Liver (tissue), 9 donors: ENCODE results near the gene ABLIM2. TPM values are rescaled to one million over a fixed set of nuclear protein-coding genes. Genes with fewer than 3 reads are reported as not detected.

Source experiments
- DNase-seq: peaks from one replicate; pipeline ENCODE4 v3.0.0-alpha.2; 2017; ENCODE audit warnings: low spot score
- H3K27ac ChIP-seq, 2 donors: one replicate each; pipeline ENCODE4 v1.7.0; 2013; ENCODE audit warnings: inconsistent platforms in 2 of 2, low read length in 2 of 2, control low read depth in 1 of 2, low read depth in 1 of 2, mild to moderate bottlenecking in 1 of 2
- H3K27me3 ChIP-seq, 4 donors: one replicate each; pipeline versions ENCODE4 v1.6.1 to v1.7.0; 2013; ENCODE audit warnings: low read length in 3 of 4, inconsistent platforms in 1 of 4, mild to moderate bottlenecking in 1 of 4, moderate library complexity in 1 of 4; ENCODE audit not compliant: control insufficient read depth in 4 of 4, insufficient read depth in 4 of 4
- H3K36me3 ChIP-seq, 4 donors: one replicate each; pipeline versions ENCODE4 v1.6.1 to v1.7.0; 2013; ENCODE audit warnings: low read length in 3 of 4, mild to moderate bottlenecking in 3 of 4, low read depth in 1 of 4, moderate library complexity in 1 of 4; ENCODE audit not compliant: control insufficient read depth in 4 of 4, insufficient read depth in 3 of 4
- H3K4me1 ChIP-seq, 4 donors: one replicate each; pipeline versions ENCODE4 v1.6.1 to v1.7.0; 2013; ENCODE audit warnings: low read length in 3 of 4, mild to moderate bottlenecking in 3 of 4, moderate library complexity in 1 of 4; ENCODE audit not compliant: control insufficient read depth in 4 of 4, insufficient read depth in 4 of 4
- H3K4me3 ChIP-seq, 3 donors: one replicate each; pipeline versions ENCODE4 v1.6.1 to v1.7.0; 2013; ENCODE audit warnings: low read length in 3 of 3, control low read depth in 1 of 3, low read depth in 1 of 3, mild to moderate bottlenecking in 1 of 3
- H3K9ac ChIP-seq, 2 donors: one replicate each; pipeline ENCODE4 v1.7.0; 2013; ENCODE audit warnings: low read length in 2 of 2, mild to moderate bottlenecking in 2 of 2, moderate library complexity in 2 of 2, control low read depth in 1 of 2, low read depth in 1 of 2
- H3K9me3 ChIP-seq, 4 donors: one replicate each; pipeline versions ENCODE4 v1.6.1 to v1.7.0; 2013; ENCODE audit warnings: low read length in 3 of 4; ENCODE audit not compliant: control insufficient read depth in 4 of 4
- EGR1 ChIP-seq, 2 donors: IDR thresholded peaks; 2 replicates each; pipeline ENCODE4 v1.6.1; 2016 to 2018; ENCODE audit warnings: antibody characterized with exemption in 2 of 2, low read depth in 2 of 2
- FOXA1 ChIP-seq: IDR thresholded peaks from 2 replicates; pipeline ENCODE4 v1.6.1; 2016; ENCODE audit warnings: antibody characterized with exemption
- FOXA2 ChIP-seq: IDR thresholded peaks from 2 replicates; pipeline ENCODE4 v1.6.1; 2016; ENCODE audit warnings: antibody characterized with exemption
- GABPA ChIP-seq, 2 donors: IDR thresholded peaks in 1 of 2; conservative IDR thresholded peaks in 1 of 2; 2 replicates each; pipeline ENCODE4 v1.6.1; 2016; ENCODE audit warnings: antibody characterized with exemption in 2 of 2, mild to moderate bottlenecking in 1 of 2, moderate library complexity in 1 of 2
- HNF4A ChIP-seq, 2 donors: conservative IDR thresholded peaks; 2 replicates each; pipeline ENCODE4 v1.6.1; 2016; ENCODE audit warnings: antibody characterized with exemption in 2 of 2, mild to moderate bottlenecking in 2 of 2
- JUND ChIP-seq, 2 donors: IDR thresholded peaks; 2 replicates each; pipeline ENCODE4 v1.6.1; 2016; ENCODE audit warnings: antibody characterized with exemption in 2 of 2
- NR2F2 ChIP-seq: IDR thresholded peaks from 2 replicates; pipeline ENCODE4 v1.6.1; 2016; ENCODE audit warnings: antibody characterized with exemption
- RAD21 ChIP-seq, 2 donors: IDR thresholded peaks; 2 replicates each; pipeline ENCODE4 v1.6.1; 2016; ENCODE audit warnings: antibody characterized with exemption in 2 of 2, mild to moderate bottlenecking in 2 of 2
- RXRA ChIP-seq, 2 donors: IDR thresholded peaks; 2 replicates each; pipeline ENCODE4 v1.6.1; 2017 to 2018; ENCODE audit warnings: antibody characterized with exemption in 2 of 2, mild to moderate bottlenecking in 1 of 2
- SP1 ChIP-seq: IDR thresholded peaks from 2 replicates; pipeline ENCODE4 v1.6.1; 2018; ENCODE audit warnings: antibody characterized with exemption, mild to moderate bottlenecking
- TAF1 ChIP-seq: conservative IDR thresholded peaks from 2 replicates; pipeline ENCODE4 v1.6.1; 2016; ENCODE audit warnings: antibody characterized with exemption, mild to moderate bottlenecking
- YY1 ChIP-seq: IDR thresholded peaks from 2 replicates; pipeline ENCODE4 v1.6.1; 2016; ENCODE audit warnings: antibody characterized with exemption, mild to moderate bottlenecking
- WGBS: extraction: QIAGEN DNeasy Blood & Tissue Kit; methylation state at CpG from one replicate; pipeline ENCODE4 v1.1.7; 2013; 5-methylcytosine and 5-hydroxymethylcytosine counted together
- polyA plus RNA-seq, 2 donors: library from polyadenylated mRNA; stranded (reverse) in 1 of 2; unstranded in 1 of 2; fragments of 200-250 nt in 1 of 2; fragments of >200 nt in 1 of 2; fragmentation: Nextera tagmentation in 1 of 2; extraction: Ambion mirVana in 1 of 2; gene quantifications; one replicate each; pipeline versions ENCODE4 v1.2.1 to v1.2.3, GENCODE V29; 2013 to 2015
- total RNA-seq, 2 donors: library from RNA; depleted of rRNA; stranded (reverse); fragments of >200 nt; gene quantifications; one replicate each; pipeline ENCODE4 v1.2.3, GENCODE V29; 2014
- TF ChIP-seq, protein P1 (sequence below): fragments of 150-350 bp; IDR thresholded peaks from 2 replicates; pipeline ENCODE4 v1.5.1; 2017; ENCODE audit warnings: improper control_type of control experiment, low read depth, low read length; ENCODE audit not compliant: missing input control
- TF ChIP-seq, protein P2 (sequence below): IDR thresholded peaks from 2 replicates; pipeline ENCODE4 v1.6.1; 2016; ENCODE audit warnings: antibody characterized with exemption
- TF ChIP-seq, protein P3 (sequence below): IDR thresholded peaks from 2 replicates; pipeline ENCODE4 v1.6.1; 2016; ENCODE audit warnings: antibody characterized with exemption
- donor health status: healthy.
- donor health status: healthy.
- donor health status: healthy.
- donor health status: healthy.
- donor health status: healthy.

The ABLIM2 gene
- total and polyA plus RNA-seq, 4 donors, result 0.75 to 2.5 (median 0.93) TPM

DNA sequence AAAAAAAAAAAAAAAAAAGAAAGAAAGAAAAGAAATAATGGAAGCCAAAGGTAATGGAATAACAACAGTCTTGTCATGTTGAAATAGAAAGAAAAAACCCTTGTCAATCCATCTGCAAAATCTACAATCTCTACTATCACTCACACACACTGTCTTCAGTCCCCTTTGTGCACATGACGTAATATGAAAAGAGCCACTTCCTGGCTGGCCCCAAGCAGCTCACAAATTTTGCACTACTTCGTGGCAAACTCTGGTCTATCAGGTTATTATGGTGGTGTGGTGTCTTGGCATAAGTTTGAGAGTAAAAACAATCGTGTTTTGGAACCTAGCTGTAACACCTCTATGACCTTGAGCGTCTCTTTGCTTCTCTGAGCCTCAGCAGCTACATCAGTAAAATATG lies 210.7 kb downstream of the ABLIM2 start:
- H3K4me1 ChIP-seq, result peaks cover 0 to 10% (median 4%) of the 10 kb centered on the region in 4 donors
- H3K4me3 ChIP-seq, result no peak overlapping the region
- no peak overlapping the region for H3K9ac ChIP-seq
- TF ChIP-seq, protein P1, sequence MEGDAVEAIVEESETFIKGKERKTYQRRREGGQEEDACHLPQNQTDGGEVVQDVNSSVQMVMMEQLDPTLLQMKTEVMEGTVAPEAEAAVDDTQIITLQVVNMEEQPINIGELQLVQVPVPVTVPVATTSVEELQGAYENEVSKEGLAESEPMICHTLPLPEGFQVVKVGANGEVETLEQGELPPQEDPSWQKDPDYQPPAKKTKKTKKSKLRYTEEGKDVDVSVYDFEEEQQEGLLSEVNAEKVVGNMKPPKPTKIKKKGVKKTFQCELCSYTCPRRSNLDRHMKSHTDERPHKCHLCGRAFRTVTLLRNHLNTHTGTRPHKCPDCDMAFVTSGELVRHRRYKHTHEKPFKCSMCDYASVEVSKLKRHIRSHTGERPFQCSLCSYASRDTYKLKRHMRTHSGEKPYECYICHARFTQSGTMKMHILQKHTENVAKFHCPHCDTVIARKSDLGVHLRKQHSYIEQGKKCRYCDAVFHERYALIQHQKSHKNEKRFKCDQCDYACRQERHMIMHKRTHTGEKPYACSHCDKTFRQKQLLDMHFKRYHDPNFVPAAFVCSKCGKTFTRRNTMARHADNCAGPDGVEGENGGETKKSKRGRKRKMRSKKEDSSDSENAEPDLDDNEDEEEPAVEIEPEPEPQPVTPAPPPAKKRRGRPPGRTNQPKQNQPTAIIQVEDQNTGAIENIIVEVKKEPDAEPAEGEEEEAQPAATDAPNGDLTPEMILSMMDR, result no peak
- TF ChIP-seq TAF1 (no peak), SP1 (no peak), EGR1 (IDR thresholded peaks at IDR 0.05; ENCODE audit: low read depth in 2 of 2) (no peak), FOXA2 (no peak)
- TF ChIP-seq, protein P2, sequence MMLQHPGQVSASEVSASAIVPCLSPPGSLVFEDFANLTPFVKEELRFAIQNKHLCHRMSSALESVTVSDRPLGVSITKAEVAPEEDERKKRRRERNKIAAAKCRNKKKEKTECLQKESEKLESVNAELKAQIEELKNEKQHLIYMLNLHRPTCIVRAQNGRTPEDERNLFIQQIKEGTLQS, result no peak
- WGBS, result 78% methylated on average over 4 of the region's 4 CpGs
- H3K27me3 ChIP-seq, result no peaks in the 10 kb centered on the region
- no peak for DNase-seq
- H3K9me3 ChIP-seq, result no peaks in the 10 kb centered on the region
- no peak overlapping the region for H3K27ac ChIP-seq
- H3K36me3 ChIP-seq, result peaks cover 0 to 1% (median 0%) of the 10 kb centered on the region in 4 donors

DNA sequence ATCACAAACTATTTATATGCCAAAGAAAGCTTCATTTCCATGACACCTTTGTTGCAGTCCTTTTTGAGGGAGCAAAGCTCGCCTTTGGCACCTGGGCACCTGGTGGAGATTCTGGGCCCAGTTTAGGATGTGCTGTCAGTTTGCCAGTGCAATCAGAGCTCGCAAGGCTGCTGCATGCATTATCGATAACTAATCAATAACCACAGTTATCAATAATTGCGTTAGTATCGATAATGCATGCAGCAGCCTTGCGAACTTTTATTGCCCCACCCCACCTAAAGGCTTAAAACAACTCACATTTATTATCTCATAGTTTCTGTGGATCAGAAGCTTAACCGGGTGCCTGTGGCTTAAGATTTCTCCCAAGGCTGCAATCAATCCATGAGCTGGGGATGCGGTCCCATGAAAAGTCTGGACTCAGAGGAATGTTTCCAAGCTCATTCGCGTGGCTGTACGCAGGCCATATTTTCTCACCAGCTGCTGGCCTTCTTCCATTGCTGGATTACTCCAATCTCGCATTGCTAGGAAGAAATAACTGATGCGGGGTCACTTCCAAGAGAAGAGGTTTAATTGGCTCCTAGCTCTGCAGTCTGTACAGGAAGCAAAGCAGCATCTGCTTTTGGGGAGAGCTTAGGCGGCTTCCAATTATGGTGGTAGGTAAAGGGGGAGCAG lies 212.8 kb downstream of the ABLIM2 start:
- 86% methylated on average over 14 of the region's 14 CpGs for WGBS
- H3K36me3 ChIP-seq, result peaks cover 0 to 1% (median 0%) of the 10 kb centered on the region in 4 donors
- no peak for DNase-seq
- TF ChIP-seq EGR1 (IDR thresholded peaks at IDR 0.05; ENCODE audit: low read depth in 2 of 2), result no peak
- no peak for TF ChIP-seq TAF1
- no peak for TF ChIP-seq YY1
- TF ChIP-seq JUND (IDR thresholded peaks at IDR 0.05), result no peak
- TF ChIP-seq, protein P1, result no peak
- TF ChIP-seq, protein P2, result no peak
- no peak overlapping the region for H3K27ac ChIP-seq
- no peaks in the 10 kb centered on the region for H3K9me3 ChIP-seq
- peaks cover 0 to 10% (median 4%) of the 10 kb centered on the region in 4 donors for H3K4me1 ChIP-seq
- H3K9ac ChIP-seq, result no peak overlapping the region
- H3K4me3 ChIP-seq, result no peak overlapping the region
- H3K27me3 ChIP-seq, result no peaks in the 10 kb centered on the region

DNA sequence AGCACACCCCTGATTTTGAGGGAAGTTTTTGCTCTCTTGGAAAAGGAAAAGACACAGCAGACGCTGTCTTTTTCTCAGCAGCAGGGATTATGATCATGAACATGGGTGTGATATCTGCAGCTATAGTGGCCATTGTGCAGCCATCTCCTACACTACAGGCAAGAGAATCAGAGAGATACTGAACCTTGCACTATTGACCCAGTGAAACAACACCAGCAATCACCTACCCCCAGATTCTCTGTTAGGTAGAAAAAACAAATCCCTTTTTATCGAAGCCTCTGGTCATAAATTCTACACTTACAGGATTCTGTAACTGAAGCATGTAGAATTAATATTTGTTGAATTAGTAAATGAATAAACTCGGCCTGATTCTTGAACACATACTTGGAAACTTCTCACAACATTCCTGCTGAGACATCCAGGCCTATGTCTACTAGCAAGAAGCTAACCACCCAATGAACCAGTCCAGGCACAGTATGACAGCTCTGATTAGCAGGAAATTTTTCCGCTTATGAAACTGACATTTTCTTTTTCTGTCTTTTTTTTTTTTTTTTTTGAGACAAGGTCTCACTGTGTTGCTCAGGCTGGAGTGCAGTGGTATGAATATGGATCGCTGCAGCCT lies 213.9 kb downstream of the ABLIM2 start:
- no peak overlapping the region for H3K9ac ChIP-seq
- no peak for DNase-seq
- WGBS, result 66% methylated on average over 5 of the region's 5 CpGs
- no peaks in the 10 kb centered on the region for H3K9me3 ChIP-seq
- H3K27me3 ChIP-seq, result no peaks in the 10 kb centered on the region
- no peak overlapping the region for H3K4me3 ChIP-seq
- peaks cover 0 to 10% (median 4%) of the 10 kb centered on the region in 4 donors for H3K4me1 ChIP-seq
- peaks cover 0 to 1% (median 0%) of the 10 kb centered on the region in 4 donors for H3K36me3 ChIP-seq
- no peak overlapping the region for H3K27ac ChIP-seq
- TF ChIP-seq, protein P3, sequence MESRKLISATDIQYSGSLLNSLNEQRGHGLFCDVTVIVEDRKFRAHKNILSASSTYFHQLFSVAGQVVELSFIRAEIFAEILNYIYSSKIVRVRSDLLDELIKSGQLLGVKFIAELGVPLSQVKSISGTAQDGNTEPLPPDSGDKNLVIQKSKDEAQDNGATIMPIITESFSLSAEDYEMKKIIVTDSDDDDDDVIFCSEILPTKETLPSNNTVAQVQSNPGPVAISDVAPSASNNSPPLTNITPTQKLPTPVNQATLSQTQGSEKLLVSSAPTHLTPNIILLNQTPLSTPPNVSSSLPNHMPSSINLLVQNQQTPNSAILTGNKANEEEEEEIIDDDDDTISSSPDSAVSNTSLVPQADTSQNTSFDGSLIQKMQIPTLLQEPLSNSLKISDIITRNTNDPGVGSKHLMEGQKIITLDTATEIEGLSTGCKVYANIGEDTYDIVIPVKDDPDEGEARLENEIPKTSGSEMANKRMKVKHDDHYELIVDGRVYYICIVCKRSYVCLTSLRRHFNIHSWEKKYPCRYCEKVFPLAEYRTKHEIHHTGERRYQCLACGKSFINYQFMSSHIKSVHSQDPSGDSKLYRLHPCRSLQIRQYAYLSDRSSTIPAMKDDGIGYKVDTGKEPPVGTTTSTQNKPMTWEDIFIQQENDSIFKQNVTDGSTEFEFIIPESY, result no peak
- TF ChIP-seq HNF4A (conservative IDR thresholded peaks at IDR 0.05) (peak; percentile 73 to 76), FOXA1 (no peak), NR2F2 (no peak), YY1 (peak; percentile 51), GABPA (IDR thresholded peaks at IDR 0.05 in 1 of 2, conservative IDR thresholded peaks at IDR 0.05 in 1 of 2) (no peak), RAD21 (IDR thresholded peaks at IDR 0.05) (no peak), RXRA (IDR thresholded peaks at IDR 0.05) (peak in 1 of 2 donors; percentile 16), SP1 (peak; percentile 35), TAF1 (no peak)
